Skeletal muscle satellite cell (primary cell): Measurements from ENCODE around the gene CENATAC.
"Not testable (repeated sequence)": the region's sequence is repeated elsewhere in the genome, so short reads cannot be mapped to it uniquely, and the experiment has no call there.

ENCODE experiments used
- H3K27me3 ChIP-seq: 2 replicates; pipeline ENCODE4 v1.7.0; 2013; ENCODE audit warnings: low read length; ENCODE audit not compliant: control insufficient read depth, insufficient read depth
- H3K36me3 ChIP-seq: 2 replicates; pipeline ENCODE4 v1.7.0; 2013; ENCODE audit warnings: mild to moderate bottlenecking, control low read depth, low read length; ENCODE audit not compliant: insufficient read depth
- H3K4me1 ChIP-seq: 2 replicates; pipeline ENCODE4 v1.7.0; 2013; ENCODE audit warnings: low read length; ENCODE audit not compliant: control insufficient read depth, insufficient read depth
- H3K4me2 ChIP-seq: 2 replicates; pipeline ENCODE4 v1.7.0; 2013; ENCODE audit warnings: mild to moderate bottlenecking, low read length
- H3K4me3 ChIP-seq: 2 replicates; pipeline ENCODE4 v1.7.0; 2013; ENCODE audit warnings: low read length
- H3K9ac ChIP-seq: 2 replicates; pipeline ENCODE4 v1.7.0; 2013; ENCODE audit warnings: mild to moderate bottlenecking, low read depth, low read length, moderate library complexity
- H3K9me3 ChIP-seq: replicated peaks from 2 replicates; pipeline ENCODE4 v1.7.0; 2013; ENCODE audit warnings: mild to moderate bottlenecking, control low read depth, low read length

The CENATAC gene

GRCh38 chr11:118971646-118972045 is 26.3 kb upstream of the CENATAC start, which contains the start of gene FOXR1:
Gene FOXR1, plus strand, starts transcription at chr11:118971761. Its CDS starts 171 bp downstream, at chr11:118971932.
- Histone ChIP-seq H3K4me2 (no peak within 1 kb of the TSS), H3K4me1 (no peaks in the 10 kb centered on the region), H3K27me3 (peaks cover 25% of the 10 kb centered on the region), H3K4me3 (no peak within 1 kb of the TSS), H3K9me3 (no peaks in the 10 kb centered on the region), H3K9ac (no peak within 1 kb of the TSS), H3K36me3 (no peaks in the 10 kb centered on the region)

GRCh38 chr11:118973985-118974384 is 24.0 kb upstream of the CENATAC start:
- H3K36me3 ChIP-seq: no peaks in the 10 kb centered on the region
- no peak overlapping the region for H3K4me2 ChIP-seq
- H3K4me3 ChIP-seq: no peak overlapping the region
- no peaks in the 10 kb centered on the region for H3K4me1 ChIP-seq
- H3K9me3 ChIP-seq: no peaks in the 10 kb centered on the region
- H3K27me3 ChIP-seq: peaks cover 31% of the 10 kb centered on the region
- no peak overlapping the region for H3K9ac ChIP-seq

DNA sequence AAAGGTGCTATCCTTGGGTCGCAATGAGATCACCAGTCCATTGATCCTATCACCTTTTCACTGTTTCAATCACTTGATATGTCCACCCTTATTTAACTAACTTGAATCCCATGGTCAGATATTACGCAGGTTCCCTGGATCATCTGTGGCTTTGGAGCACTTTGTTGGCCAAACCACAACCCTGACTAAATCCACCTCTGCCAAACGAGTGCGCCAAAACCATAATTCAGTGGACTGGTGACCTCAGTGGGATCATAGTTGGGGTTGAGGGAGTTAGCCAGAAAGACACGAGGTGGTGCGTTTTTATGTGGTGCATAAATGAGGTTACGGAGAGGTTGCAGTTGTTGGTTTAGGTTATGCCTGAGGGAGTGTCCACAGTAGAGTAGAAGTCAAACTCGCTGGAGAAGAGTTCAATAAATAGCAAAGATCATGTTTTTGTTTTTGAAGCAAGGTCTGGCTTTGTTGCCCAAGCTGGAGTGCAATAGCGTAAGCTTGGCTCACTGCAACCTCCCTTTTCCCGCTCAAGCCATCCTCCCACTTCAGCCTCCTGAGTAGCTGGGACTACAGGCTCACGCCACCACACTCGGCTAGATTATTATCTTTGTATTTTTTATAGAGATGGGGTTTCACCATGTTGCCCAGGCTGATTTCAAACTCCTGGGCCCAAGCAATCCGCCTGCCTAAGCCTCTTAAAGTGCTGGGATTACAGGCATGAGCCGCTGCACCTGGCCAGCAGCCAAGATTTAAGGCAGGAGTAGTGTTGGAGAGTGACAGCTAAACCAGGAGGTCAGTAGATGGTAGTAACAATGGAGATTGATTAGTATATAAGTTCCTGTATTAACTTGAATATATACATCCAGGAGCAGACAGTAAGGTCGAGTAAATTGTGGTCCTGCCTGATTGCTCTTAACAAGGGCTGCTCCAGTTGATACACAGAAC is 21.9 kb upstream of the CENATAC start:
- no peaks in the 10 kb centered on the region for H3K36me3 ChIP-seq
- H3K4me2 ChIP-seq: no peak overlapping the region
- H3K4me3 ChIP-seq: no peak overlapping the region
- no peaks in the 10 kb centered on the region for H3K9me3 ChIP-seq
- no peak overlapping the region for H3K9ac ChIP-seq
- H3K27me3 ChIP-seq: peaks cover 46% of the 10 kb centered on the region
- no peaks in the 10 kb centered on the region for H3K4me1 ChIP-seq

DNA sequence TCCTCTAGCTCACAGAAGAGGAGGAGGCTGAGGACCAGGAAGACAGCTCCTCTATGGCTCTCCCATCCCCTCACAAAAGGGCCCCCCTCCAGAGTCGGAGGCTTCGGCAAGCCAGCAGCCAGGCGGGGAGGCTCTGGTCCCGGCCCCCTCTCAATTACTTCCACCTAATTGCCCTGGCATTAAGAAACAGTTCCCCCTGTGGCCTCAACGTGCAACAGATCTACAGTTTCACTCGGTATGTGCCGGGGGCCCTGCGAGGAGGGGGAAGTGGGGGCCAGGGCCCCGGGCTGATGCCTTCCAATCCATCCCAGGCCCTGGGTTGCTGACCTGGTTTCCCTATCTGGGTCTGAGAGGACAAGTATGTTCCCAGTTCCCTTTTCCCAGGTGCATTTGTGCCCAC is 18.5 kb upstream of the CENATAC start:
- no peaks in the 10 kb centered on the region for H3K36me3 ChIP-seq
- H3K9ac ChIP-seq: no peak overlapping the region
- no peaks in the 10 kb centered on the region for H3K4me1 ChIP-seq
- no peaks in the 10 kb centered on the region for H3K9me3 ChIP-seq
- no peak overlapping the region for H3K4me3 ChIP-seq
- peaks cover 42% of the 10 kb centered on the region for H3K27me3 ChIP-seq
- H3K4me2 ChIP-seq: no peak overlapping the region

DNA sequence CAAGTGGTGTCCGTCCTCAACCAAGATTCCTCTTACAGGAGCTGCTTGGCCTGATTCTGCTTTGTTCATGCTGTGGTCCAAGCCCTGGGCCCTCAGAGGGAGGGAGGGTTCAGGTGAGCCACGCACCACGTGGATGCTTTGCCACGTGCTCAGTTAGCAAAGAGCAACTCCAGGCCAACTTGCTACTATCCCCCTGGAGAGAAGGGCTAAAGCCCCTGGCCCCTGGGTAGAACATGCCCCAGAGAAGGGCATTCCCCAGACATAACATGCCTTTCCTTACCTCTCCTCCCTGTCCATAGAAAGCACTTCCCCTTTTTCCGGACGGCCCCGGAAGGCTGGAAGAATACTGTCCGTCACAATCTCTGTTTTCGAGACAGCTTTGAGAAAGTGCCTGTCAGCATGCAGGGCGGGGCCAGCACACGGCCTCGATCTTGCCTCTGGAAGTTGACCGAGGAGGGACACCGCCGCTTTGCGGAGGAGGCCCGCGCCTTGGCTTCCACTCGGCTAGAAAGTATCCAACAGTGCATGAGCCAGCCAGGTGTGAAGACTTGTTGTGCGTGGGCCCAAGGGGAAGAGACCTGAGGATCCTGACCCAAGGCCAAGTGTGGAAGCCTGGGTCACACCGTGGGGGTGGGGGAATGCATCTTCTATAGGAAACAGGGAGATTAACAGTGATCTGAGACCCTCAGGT is 17.6 kb upstream of the CENATAC start:
- Histone ChIP-seq H3K36me3 (no peaks in the 10 kb centered on the region), H3K27me3 (peaks cover 33% of the 10 kb centered on the region), H3K9me3 (no peaks in the 10 kb centered on the region), H3K4me2 (no peak overlapping the region), H3K4me3 (no peak overlapping the region), H3K9ac (no peak overlapping the region), H3K4me1 (no peaks in the 10 kb centered on the region)

DNA sequence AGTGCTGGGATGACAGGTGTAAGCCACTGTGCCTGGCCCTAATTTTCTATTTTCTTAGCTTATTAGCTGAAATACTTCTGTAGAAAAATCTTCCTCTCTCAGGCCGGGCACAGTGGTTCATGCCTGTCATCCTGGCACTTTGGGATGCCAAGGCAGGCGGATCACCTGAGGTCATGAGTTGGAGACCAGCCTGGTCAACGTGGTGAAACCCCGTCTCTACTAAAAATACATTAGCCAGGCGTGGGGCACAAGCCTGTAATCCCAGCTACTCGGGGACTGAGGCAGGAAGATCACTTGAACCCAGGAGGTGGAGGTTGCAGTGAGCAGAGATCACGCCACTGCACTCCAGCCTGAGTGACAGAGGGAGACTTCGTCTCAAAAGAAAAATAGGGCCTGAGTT is 13.6 kb upstream of the CENATAC start:
- H3K4me2 ChIP-seq, H3K4me3 ChIP-seq, H3K9ac ChIP-seq, H3K9me3 ChIP-seq, H3K36me3 ChIP-seq, H3K4me1 ChIP-seq: not testable (repeated sequence)
- H3K27me3 ChIP-seq: peaks cover 19% of the 10 kb centered on the region

- Histone ChIP-seq H3K4me1 (no peaks in the 10 kb centered on the region), H3K4me2 (no peak overlapping the region), H3K36me3 (no peaks in the 10 kb centered on the region), H3K9me3 (no peaks in the 10 kb centered on the region), H3K9ac (no peak overlapping the region), H3K27me3 (peaks cover 14% of the 10 kb centered on the region), H3K4me3 (no peak overlapping the region)
Measured at GRCh38 chr11:118984825-118985224, 13.1 kb upstream of the CENATAC start.

DNA sequence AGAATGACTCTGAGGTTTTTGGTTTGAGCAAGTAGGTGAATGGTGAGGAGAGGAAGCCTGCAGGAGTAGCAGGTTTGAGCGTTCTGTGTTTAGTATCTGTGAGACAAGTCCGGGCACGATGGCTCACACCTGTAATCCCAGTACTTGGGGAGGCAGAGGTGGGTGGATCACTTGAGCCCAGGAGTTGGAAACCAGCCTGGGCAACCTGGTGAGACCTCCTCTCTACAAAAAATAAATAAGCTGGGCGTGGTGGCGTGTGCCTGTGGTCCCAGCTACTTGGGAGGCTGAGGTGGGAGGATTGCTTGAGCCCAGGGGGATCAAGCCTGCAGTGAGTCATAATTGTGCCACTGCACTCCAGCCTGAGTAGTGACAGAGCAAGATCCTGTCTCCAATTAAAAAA is 9.7 kb upstream of the CENATAC start:
- no peak overlapping the region for H3K4me3 ChIP-seq
- no peaks in the 10 kb centered on the region for H3K9me3 ChIP-seq
- no peaks in the 10 kb centered on the region for H3K27me3 ChIP-seq
- no peaks in the 10 kb centered on the region for H3K36me3 ChIP-seq
- no peak overlapping the region for H3K9ac ChIP-seq
- H3K4me2 ChIP-seq: no peak overlapping the region
- no peaks in the 10 kb centered on the region for H3K4me1 ChIP-seq

DNA sequence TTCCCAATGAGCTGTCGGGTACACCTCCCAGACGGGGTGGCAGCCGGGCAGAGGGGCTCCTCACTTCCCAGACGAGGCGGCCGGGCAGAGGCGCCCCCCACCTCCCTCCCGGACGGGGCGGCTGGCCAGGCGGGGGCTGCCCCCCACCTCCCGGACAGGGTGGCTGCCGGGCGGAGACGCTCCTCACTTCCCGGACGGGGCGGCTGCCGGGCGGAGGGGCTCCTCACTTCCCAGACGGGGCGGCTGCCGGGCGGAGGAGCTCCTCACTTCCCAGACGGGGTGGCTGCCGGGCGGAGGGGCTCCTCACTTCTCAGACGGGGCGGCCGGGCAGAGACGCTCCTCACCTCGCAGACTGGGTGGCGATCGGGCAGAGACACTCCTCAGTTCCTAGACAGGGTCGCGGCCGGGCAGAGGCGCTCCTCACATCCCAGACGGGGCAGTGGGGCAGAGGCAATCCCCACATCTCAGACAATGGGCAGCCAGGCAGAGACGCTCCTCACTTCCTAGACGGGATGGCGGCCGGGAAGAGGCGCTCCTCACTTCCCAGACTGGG is 6.4 kb upstream of the CENATAC start:
- not testable (repeated sequence) for H3K4me2 ChIP-seq, H3K27me3 ChIP-seq, H3K36me3 ChIP-seq, H3K9ac ChIP-seq, H3K4me1 ChIP-seq, H3K9me3 ChIP-seq, H3K4me3 ChIP-seq

DNA sequence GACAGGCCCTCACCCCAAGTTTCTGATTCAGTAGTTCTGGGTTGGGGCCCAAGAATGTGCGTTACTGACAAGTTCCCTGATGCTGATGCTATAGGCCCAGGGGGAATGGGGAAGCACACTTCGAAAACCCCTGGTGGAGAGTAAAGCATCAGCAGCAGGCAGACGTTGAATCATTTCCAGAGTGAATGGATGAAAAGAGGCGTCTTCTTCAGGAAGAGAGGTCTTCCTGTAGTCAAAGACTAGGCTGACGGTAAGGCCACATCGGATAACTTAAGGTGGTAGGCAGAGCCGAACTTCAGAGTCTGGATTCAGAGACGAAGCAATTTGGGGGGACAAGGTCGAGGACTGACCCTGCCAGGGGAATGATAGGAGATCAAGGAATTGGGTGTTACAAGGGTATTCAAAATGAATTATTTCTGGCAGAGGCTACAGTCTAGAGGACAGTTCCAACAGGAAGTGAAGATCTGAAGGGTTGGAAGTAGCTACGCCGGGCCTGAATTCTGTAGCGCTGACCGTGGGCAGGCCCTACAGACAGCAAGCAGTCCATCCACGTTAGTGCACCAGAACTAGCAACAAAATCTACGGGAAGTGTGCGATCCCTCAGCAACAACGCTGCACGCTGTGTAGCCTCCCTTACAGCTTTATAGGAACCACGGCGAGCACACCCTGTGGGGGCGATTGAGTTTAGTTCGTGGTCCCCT is 862 bp upstream of the CENATAC start:
- H3K4me3 ChIP-seq: peak overlapping the region; percentile 89
- H3K9me3 ChIP-seq: no peaks in the 10 kb centered on the region
- peaks cover 27% of the 10 kb centered on the region for H3K4me1 ChIP-seq
- H3K9ac ChIP-seq: peak overlapping the region; percentile 86
- peaks cover 20% of the 10 kb centered on the region for H3K36me3 ChIP-seq
- H3K27me3 ChIP-seq: no peaks in the 10 kb centered on the region
- peak overlapping the region; percentile 94 for H3K4me2 ChIP-seq

DNA sequence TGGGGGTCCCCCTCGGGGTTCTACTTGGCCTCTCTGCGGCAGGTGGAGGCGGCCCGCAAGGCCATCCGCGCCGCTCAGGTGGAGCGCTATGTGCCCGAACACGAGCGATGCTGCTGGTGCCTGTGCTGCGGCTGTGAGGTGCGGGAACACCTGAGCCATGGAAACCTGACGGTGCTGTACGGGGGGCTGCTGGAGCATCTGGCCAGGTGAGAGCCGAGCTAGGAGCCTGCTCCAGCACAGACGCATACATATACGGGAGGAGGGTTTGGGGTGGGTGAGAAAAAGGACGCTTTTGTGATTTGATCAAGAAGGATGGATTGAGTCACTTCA is 415 bp downstream of the CENATAC start:
- H3K36me3 ChIP-seq: peaks cover 27% of the 10 kb centered on the region

More for the DNA sequence above, 415 bp downstream of the CENATAC start:
- H3K27me3 ChIP-seq: no peaks in the 10 kb centered on the region
- peak overlapping the region; percentile 86 for H3K9ac ChIP-seq
- H3K9me3 ChIP-seq: no peaks in the 10 kb centered on the region
- peaks cover 27% of the 10 kb centered on the region for H3K4me1 ChIP-seq
- H3K4me2 ChIP-seq: peak overlapping the region; percentile 94
- peak overlapping the region; percentile 89 for H3K4me3 ChIP-seq
